ENCODE measurements around the gene TMEM156. TPM values are rescaled to one million over a fixed set of nuclear protein-coding genes. Genes with fewer than 3 reads are reported as not detected.

Gene TMEM156
- total RNA-seq, 4 donors from 2014 or later: not detected

DNA sequence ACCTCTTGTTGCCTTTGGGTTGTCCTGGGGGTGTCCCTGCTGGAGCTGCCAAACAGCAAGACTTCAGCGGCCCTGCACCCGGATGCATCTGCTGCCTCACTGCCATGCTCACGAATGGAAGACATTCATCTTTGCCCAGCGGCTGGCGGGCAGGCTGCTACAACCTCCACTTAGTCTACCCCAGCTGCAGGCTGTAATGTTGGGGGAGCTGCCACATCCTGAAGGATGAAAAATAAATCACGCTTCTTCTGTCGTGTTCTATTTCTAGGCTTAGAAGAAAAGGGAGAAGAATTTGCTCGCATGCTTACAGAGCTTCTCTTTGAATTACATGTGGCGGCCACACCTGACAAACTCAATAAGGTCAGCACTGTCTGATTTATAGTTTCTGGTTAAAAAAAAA, 103.2 kb downstream of the TMEM156 start:
- DNase-seq: no peak
- Histone ChIP-seq H3K4me1 (no peaks in the 10 kb centered on the region), H3K4me3 (no peak overlapping the region), H3K9me3 (no peaks in the 10 kb centered on the region), H3K27me3 (no peaks in the 10 kb centered on the region), H3K27ac (no peak overlapping the region), H3K36me3 (peaks cover 0 to 41% of the 10 kb centered on the region in 2 donors)
- no peak for TF ChIP-seq POLR2A (IDR thresholded peaks at IDR 0.05)
- in situ Hi-C loops (cut with MboI; ENCODE audit: low sequenced_read_pairs in 4 of 4) (no loop called here), intact Hi-C loops (cut with DNase I; ENCODE audit: low total_unique reads) (no loop called here)
- no peak for ATAC-seq

DNA sequence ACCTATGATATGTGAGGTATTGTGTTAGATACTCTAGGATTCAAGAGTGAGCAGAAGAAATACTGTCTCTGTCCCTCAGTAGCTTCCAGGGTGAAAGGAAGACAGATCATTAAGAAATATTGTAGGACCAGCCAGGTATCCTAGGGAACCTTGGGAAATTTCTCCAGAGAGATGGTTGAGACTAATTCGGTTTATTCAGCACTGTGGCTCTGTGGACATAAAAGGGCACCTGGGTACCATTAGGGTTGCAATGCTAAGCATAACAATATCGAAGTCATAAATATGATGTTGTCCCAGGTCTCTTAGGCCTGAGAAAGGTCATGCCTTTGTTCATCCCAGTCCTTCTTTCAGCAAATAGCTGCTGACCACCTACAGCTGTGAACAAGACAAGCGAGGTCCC, 103.6 kb downstream of the TMEM156 start:
- in situ Hi-C loops (cut with MboI; ENCODE audit: low sequenced_read_pairs in 4 of 4) (no loop called here), intact Hi-C loops (cut with DNase I; ENCODE audit: low total_unique reads) (no loop called here)
- Histone ChIP-seq H3K4me1 (no peaks in the 10 kb centered on the region), H3K27me3 (no peaks in the 10 kb centered on the region), H3K4me3 (no peak overlapping the region), H3K27ac (no peak overlapping the region), H3K36me3 (peaks cover 0 to 41% of the 10 kb centered on the region in 2 donors), H3K9me3 (no peaks in the 10 kb centered on the region)
- ATAC-seq: no peak
- TF ChIP-seq, protein P1, sequence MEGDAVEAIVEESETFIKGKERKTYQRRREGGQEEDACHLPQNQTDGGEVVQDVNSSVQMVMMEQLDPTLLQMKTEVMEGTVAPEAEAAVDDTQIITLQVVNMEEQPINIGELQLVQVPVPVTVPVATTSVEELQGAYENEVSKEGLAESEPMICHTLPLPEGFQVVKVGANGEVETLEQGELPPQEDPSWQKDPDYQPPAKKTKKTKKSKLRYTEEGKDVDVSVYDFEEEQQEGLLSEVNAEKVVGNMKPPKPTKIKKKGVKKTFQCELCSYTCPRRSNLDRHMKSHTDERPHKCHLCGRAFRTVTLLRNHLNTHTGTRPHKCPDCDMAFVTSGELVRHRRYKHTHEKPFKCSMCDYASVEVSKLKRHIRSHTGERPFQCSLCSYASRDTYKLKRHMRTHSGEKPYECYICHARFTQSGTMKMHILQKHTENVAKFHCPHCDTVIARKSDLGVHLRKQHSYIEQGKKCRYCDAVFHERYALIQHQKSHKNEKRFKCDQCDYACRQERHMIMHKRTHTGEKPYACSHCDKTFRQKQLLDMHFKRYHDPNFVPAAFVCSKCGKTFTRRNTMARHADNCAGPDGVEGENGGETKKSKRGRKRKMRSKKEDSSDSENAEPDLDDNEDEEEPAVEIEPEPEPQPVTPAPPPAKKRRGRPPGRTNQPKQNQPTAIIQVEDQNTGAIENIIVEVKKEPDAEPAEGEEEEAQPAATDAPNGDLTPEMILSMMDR (IDR thresholded peaks at IDR 0.05 in 4 of 5, conservative IDR thresholded peaks at IDR 0.05 in 1 of 5): no peak
- TF ChIP-seq POLR2A (IDR thresholded peaks at IDR 0.05): no peak
- no peak for DNase-seq

DNA sequence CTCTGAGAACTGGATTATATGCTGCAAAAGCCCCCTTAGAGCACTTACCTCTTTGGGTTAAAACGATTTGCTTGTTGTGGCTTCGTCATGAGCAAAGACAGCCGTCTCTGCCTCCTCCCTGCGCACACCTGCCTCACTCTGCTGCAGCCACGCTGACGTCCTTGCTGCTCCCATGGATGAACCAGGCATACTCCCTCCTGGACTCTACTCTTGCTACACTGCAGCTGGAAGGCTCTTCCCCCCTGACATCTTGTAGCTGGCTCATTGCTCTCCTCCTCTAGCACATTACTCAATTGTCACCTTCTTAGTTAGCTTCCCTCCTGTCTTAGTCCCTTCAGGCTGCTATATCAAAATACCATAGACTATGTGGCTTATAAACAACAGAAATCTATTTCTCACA, 105.3 kb downstream of the TMEM156 start:
- in situ Hi-C loops (cut with MboI; ENCODE audit: low sequenced_read_pairs in 4 of 4): no loop called here

DNA sequence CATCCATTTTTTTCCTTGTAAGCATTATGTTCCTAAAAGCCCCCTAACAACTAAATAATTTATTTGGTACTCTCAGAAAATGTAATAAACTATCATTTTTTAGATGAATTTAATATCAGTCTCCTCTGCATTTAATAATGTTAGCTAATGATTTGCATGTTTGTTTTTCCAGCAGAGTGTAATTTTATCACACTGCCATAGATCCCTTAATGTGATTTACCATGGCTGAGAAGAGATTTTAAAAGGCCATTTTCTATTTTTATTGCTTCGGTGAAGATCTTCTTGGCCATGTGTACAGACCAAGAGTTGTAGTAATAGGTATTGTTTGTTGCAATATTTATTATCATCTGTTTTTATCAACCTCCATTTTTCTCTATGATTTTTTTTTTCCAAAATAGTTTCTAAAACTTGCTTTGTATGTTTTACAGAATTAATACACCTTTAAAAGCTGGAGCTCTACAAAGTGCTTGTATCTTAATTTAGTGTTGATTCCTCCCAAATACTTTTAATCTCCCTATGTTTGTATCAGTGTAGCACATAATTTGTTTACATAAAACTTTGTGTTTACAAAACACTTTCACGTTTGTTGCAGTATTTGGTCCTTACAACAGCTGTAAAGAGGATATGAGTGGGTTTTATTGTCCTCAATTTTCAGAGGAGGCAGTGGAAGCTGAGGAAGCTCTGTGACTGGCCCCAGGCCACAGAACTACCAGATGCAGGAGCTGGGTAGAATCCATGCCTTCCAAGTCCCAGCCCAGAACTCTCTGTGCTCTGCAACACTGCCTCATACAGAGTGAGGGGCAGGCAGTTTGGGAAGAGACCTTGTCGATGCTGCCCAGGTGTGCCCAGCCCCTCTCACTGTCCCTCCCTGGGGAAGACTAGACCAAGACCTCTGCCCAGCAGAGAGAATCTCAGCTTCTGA, 106.5 kb downstream of the TMEM156 start:
- H3K36me3 ChIP-seq: peaks cover 0 to 29% of the 10 kb centered on the region in 2 donors
- H3K27me3 ChIP-seq: no peaks in the 10 kb centered on the region
- in situ Hi-C loops (cut with MboI; ENCODE audit: low sequenced_read_pairs in 4 of 4): no loop called here
- no peak overlapping the region for H3K4me3 ChIP-seq
- DNase-seq (no peak), ATAC-seq (no peak)
- H3K4me1 ChIP-seq: no peaks in the 10 kb centered on the region
- TF ChIP-seq POLR2A (IDR thresholded peaks at IDR 0.05): no peak
- TF ChIP-seq, protein P1 (IDR thresholded peaks at IDR 0.05 in 4 of 5, conservative IDR thresholded peaks at IDR 0.05 in 1 of 5): no peak
- no peaks in the 10 kb centered on the region for H3K9me3 ChIP-seq
- no peak overlapping the region for H3K27ac ChIP-seq
- intact Hi-C loops (cut with DNase I; ENCODE audit: low total_unique reads): no loop called here

More for the DNA sequence above, 105.3 kb downstream of the TMEM156 start:
- intact Hi-C loops (cut with DNase I; ENCODE audit: low total_unique reads): no loop called here
- peaks cover 0 to 27% of the 10 kb centered on the region in 2 donors for H3K36me3 ChIP-seq
- DNase-seq (no peak), ATAC-seq (no peak)
- H3K4me3 ChIP-seq: no peak overlapping the region
- no peaks in the 10 kb centered on the region for H3K9me3 ChIP-seq
- TF ChIP-seq, protein P1 (IDR thresholded peaks at IDR 0.05 in 4 of 5, conservative IDR thresholded peaks at IDR 0.05 in 1 of 5): no peak
- no peak for TF ChIP-seq POLR2A (IDR thresholded peaks at IDR 0.05)
- H3K4me1 ChIP-seq: no peaks in the 10 kb centered on the region
- no peaks in the 10 kb centered on the region for H3K27me3 ChIP-seq
- H3K27ac ChIP-seq: no peak overlapping the region

DNA sequence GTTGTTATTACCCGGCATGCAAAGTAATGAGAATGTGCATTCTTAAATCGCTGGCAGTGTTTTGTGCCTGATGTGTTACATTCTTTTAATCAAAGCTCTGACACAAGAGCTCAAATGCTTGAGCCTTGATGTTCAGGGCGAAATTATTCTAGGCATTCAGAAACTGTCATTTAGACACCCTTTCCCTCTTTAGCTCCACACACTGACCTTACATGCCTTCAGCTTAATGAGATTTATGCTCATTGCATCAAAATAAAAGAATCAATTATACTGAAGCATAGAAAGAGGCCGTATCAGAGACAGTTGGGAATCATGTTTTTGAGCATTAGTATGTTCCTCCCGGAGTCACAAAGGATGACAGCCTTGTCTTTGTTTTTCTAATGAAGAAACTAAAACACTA, 107.9 kb downstream of the TMEM156 start:
- H3K27me3 ChIP-seq: no peaks in the 10 kb centered on the region
- intact Hi-C loops (cut with DNase I; ENCODE audit: low total_unique reads): no loop called here
- in situ Hi-C loops (cut with MboI; ENCODE audit: low sequenced_read_pairs in 4 of 4): no loop called here

More for the DNA sequence above, 107.9 kb downstream of the TMEM156 start:
- H3K4me3 ChIP-seq: no peak overlapping the region
- no peaks in the 10 kb centered on the region for H3K9me3 ChIP-seq
- no peak overlapping the region for H3K27ac ChIP-seq
- ATAC-seq (no peak), DNase-seq (no peak)
- no peaks in the 10 kb centered on the region for H3K4me1 ChIP-seq
- no peak for TF ChIP-seq POLR2A (IDR thresholded peaks at IDR 0.05)
- TF ChIP-seq, protein P1 (IDR thresholded peaks at IDR 0.05 in 4 of 5, conservative IDR thresholded peaks at IDR 0.05 in 1 of 5): no peak
- peaks cover 0 to 22% of the 10 kb centered on the region in 2 donors for H3K36me3 ChIP-seq

All from gastrocnemius medialis (tissue), 4 donors.